HepG2 (cell line): Measurements from ENCODE around the gene ZDHHC7. TPM values are rescaled to one million over a fixed set of nuclear protein-coding genes. Genes with fewer than 3 reads are reported as not detected.

ENCODE experiments used
- ATAC-seq: fragments of 200-7000 bp; cut with Tn5 transposase; 3 replicates; pipeline ENCODE4 v1.9.1; 2020; ENCODE audit warnings: mild to moderate bottlenecking, moderate library complexity
- BruUV-seq: library from RNA; stranded (reverse); fragments of 400-500 nt; replicated peaks from 2 replicates; lab custom pipeline; 2021; lab: Mats Ljungman, UMichigan
- CTCF ChIA-PET: fragments of 300-600 bp; formaldehyde crosslinking; extraction: SDS; loops from one replicate; lab custom pipeline; 2021; ENCODE audit warnings: low total read pairs, inconsistent platforms, low intra/inter-chr PET ratio; lab: Yijun Ruan, JAX
- POLR2A ChIA-PET: fragments of 350-600 bp; sonication (Branson Sonifier 250); formaldehyde crosslinking; loops from one replicate; lab custom pipeline; 2020; ENCODE audit warnings: antibody characterized with exemption, inconsistent platforms; lab: Yijun Ruan, JAX
- DNase-seq: peaks from one replicate; pipeline ENCODE4 v3.0.0-alpha.2; 2015; ENCODE audit warnings: low spot score
- FAIRE-seq: peaks from 3 replicates; lab custom pipeline; 2011; peaks lifted over from hg19 to GRCh38; lab: Jason Lieb, UNC
- H2AFZ ChIP-seq: one replicate; pipeline ENCODE4 v1.6.1; 2011; ENCODE audit warnings: low read length, inconsistent platforms
- H3K27ac ChIP-seq: fragments of 300-600 bp; 3 replicates; pipeline ENCODE4 v1.8.0; 2011; ENCODE audit warnings: mixed run types, mild to moderate bottlenecking, mixed read lengths, low read length, inconsistent platforms; ENCODE audit not compliant: insufficient read depth; ENCODE audit errors: extremely low read length
- H3K27me3 ChIP-seq, 2 experiments: fragments of 200-600 bp in 1 of 2; 2 replicates in 1 of 2; 3 replicates in 1 of 2; pipeline versions ENCODE4 v1.6.0 to v1.8.0; 2011; ENCODE audit warnings: low read length in 2 of 2, mild to moderate bottlenecking in 2 of 2, moderate library complexity in 2 of 2, inconsistent platforms in 1 of 2; ENCODE audit not compliant: insufficient read depth in 2 of 2, control insufficient read depth in 1 of 2
- H3K36me3 ChIP-seq, 2 experiments: fragments of 200-600 bp in 1 of 2; replicated peaks in 1 of 2; 2 replicates in 1 of 2; 3 replicates in 1 of 2; pipeline versions ENCODE4 v1.5.1 to v1.8.0; 2011; ENCODE audit warnings: low read length in 2 of 2, inconsistent platforms in 1 of 2; ENCODE audit not compliant: insufficient read depth in 2 of 2, control insufficient read depth in 1 of 2
- H3K4me1 ChIP-seq: 2 replicates; pipeline ENCODE4 v1.5.1; 2012; ENCODE audit warnings: low read length, inconsistent platforms; ENCODE audit not compliant: insufficient read depth
- H3K4me2 ChIP-seq: 2 replicates; pipeline ENCODE4 v1.6.0; 2011; ENCODE audit warnings: low read depth, low read length, inconsistent platforms
- H3K4me3 ChIP-seq, 3 experiments: fragments of 200-600 bp in 1 of 3; sonication (generic), shearing (Covaris generic) in 1 of 3; replicated peaks in 1 of 3; 2 replicates each; pipeline ENCODE4 v1.5.1; 2011 to 2016; ENCODE audit warnings: low read length in 3 of 3, inconsistent platforms in 2 of 3, low read depth in 2 of 3, mild to moderate bottlenecking in 2 of 3, control low read depth in 1 of 3, mixed read lengths in 1 of 3; ENCODE audit not compliant: insufficient read depth in 1 of 3
- H3K79me2 ChIP-seq: one replicate; pipeline ENCODE4 v1.6.1; 2011; ENCODE audit warnings: low read length, inconsistent platforms; ENCODE audit not compliant: insufficient read depth
- H3K9ac ChIP-seq: 2 replicates; pipeline ENCODE4 v1.6.0; 2011; ENCODE audit warnings: mild to moderate bottlenecking, low read depth, low read length, inconsistent platforms; ENCODE audit not compliant: insufficient read depth
- H3K9me3 ChIP-seq: 2 replicates; pipeline ENCODE4 v1.5.1; 2012; ENCODE audit warnings: mild to moderate bottlenecking, low read length
- H4K20me1 ChIP-seq: 2 replicates; pipeline ENCODE4 v1.6.0; 2011; ENCODE audit warnings: inconsistent platforms, mild to moderate bottlenecking, low read length, moderate library complexity; ENCODE audit not compliant: insufficient read depth
- FOXK1 ChIP-seq: sonication (generic); formaldehyde crosslinking; IDR thresholded peaks from 2 replicates; pipeline ENCODE4 v1.4.0; 2020; ENCODE audit warnings: low read depth, missing genetic modification reagents, borderline replicate concordance
- GATAD2A ChIP-seq: IDR thresholded peaks from 2 replicates; pipeline ENCODE4 v1.6.1; 2016
- HMGXB4 ChIP-seq, 2 experiments: sonication (generic) in 1 of 2; formaldehyde crosslinking in 1 of 2; IDR thresholded peaks; 2 replicates each; pipeline versions ENCODE4 v1.4.0 to v1.6.1; 2018 to 2020; ENCODE audit warnings: missing genetic modification reagents in 2 of 2, borderline replicate concordance in 1 of 2, low read depth in 1 of 2, mild to moderate bottlenecking in 1 of 2, missing biosample characterization in 1 of 2
- HNRNPH1 ChIP-seq: fragments of 200-400 bp; formaldehyde crosslinking; optimal IDR thresholded peaks from 2 replicates; pipeline ENCODE3; 2017; ENCODE audit warnings: mild to moderate bottlenecking, low read depth, low read length
- HNRNPLL ChIP-seq: fragments of 200-400 bp; formaldehyde crosslinking; IDR thresholded peaks from 2 replicates; pipeline ENCODE4 v1.6.1; 2017; ENCODE audit warnings: mild to moderate bottlenecking, low read depth, low read length; ENCODE audit not compliant: poor library complexity, severe bottlenecking
- HOXA9 ChIP-seq: sonication (generic); formaldehyde crosslinking; IDR thresholded peaks from 2 replicates; pipeline ENCODE4 v1.8.1; 2022; ENCODE audit warnings: missing genetic modification reagents, mild to moderate bottlenecking, moderate library complexity, borderline replicate concordance
- KDM3A ChIP-seq: IDR thresholded peaks from 2 replicates; pipeline ENCODE4 v1.6.1; 2018; ENCODE audit warnings: low read depth, missing compliant biosample characterization
- NONO ChIP-seq, 2 experiments: fragments of 450-650 bp in 1 of 2; sonication (generic) in 1 of 2; formaldehyde crosslinking in 1 of 2; IDR thresholded peaks in 1 of 2; conservative IDR thresholded peaks in 1 of 2; 2 replicates each; pipeline versions ENCODE4 v1.6.1 to v1.8.0; 2017 to 2022; ENCODE audit warnings: mild to moderate bottlenecking in 1 of 2, missing genetic modification reagents in 1 of 2, moderate library complexity in 1 of 2
- NR3C1 ChIP-seq: sonication (generic); formaldehyde crosslinking; IDR thresholded peaks from 2 replicates; pipeline ENCODE4 v1.4.0; 2020; ENCODE audit warnings: missing genetic modification reagents
- PHF21A ChIP-seq: sonication (generic); formaldehyde crosslinking; IDR thresholded peaks from 2 replicates; pipeline ENCODE4 v1.5.0; 2020; ENCODE audit warnings: mild to moderate bottlenecking, missing genetic modification reagents
- REPIN1 ChIP-seq: sonication (generic); formaldehyde crosslinking; IDR thresholded peaks from 2 replicates; pipeline ENCODE4 v1.8.0; 2022; ENCODE audit warnings: missing genetic modification reagents, low read depth, mild to moderate bottlenecking, borderline replicate concordance
- TCF7 ChIP-seq: sonication (generic); IDR thresholded peaks from 2 replicates; pipeline ENCODE4 v1.6.1; 2016; ENCODE audit warnings: antibody characterized with exemption, low read depth
- WIZ ChIP-seq: sonication (generic); formaldehyde crosslinking; IDR thresholded peaks from 2 replicates; pipeline ENCODE4 v1.5.1; 2020; ENCODE audit warnings: mild to moderate bottlenecking, missing genetic modification reagents
- ZFP82 ChIP-seq: sonication (generic); formaldehyde crosslinking; IDR thresholded peaks from 2 replicates; pipeline ENCODE4 v1.5.1; 2020; ENCODE audit warnings: mild to moderate bottlenecking, missing genetic modification reagents, borderline replicate concordance
- ZNF30 ChIP-seq: sonication (generic); formaldehyde crosslinking; IDR thresholded peaks from 2 replicates; pipeline ENCODE4 v1.5.0; 2020; ENCODE audit warnings: mild to moderate bottlenecking, missing genetic modification reagents
- ZNF776 ChIP-seq: sonication (generic); formaldehyde crosslinking; IDR thresholded peaks from 2 replicates; pipeline ENCODE4 v1.4.0; 2020; ENCODE audit warnings: mild to moderate bottlenecking, missing genetic modification reagents
- WGBS: methylation state at CpG from one replicate; pipeline ENCODE4 v1.1.6; 2017; ENCODE audit warnings: low lambda C conversion rate; 5-methylcytosine and 5-hydroxymethylcytosine counted together
- in situ Hi-C: cut with HindIII; loops from 2 replicates; pipeline ENCODE4 v1.10.0; 2017; ENCODE audit warnings: low pct_unique_long_range_greater_than_20kb; ENCODE audit not compliant: extremely low pct_ligation_motif_present
- intact Hi-C: fragments of 100-400 bp; cut with micrococcal nuclease; formaldehyde crosslinking; loops from one replicate; pipeline ENCODE4 v1.10.0; 2022; ENCODE audit not compliant: unreplicated experiment
- polyA plus RNA-seq, 8 experiments: library from polyadenylated mRNA; depleted of rRNA in 3 of 8; stranded (reverse) in 7 of 8; unstranded in 1 of 8; fragments of >200 nt; fragmentation: Illumina TruSeq in 4 of 8; extraction: Trizol in 4 of 8; gene quantifications; 2 replicates each; pipeline versions ENCODE4 v1.2.1 to v1.2.3, GENCODE V29; 2011 to 2016; ENCODE audit warnings: low read depth in 4 of 8, missing spikeins in 1 of 8, mixed read lengths in 1 of 8; ENCODE audit not compliant: insufficient read depth in 1 of 8
- total RNA-seq, 5 experiments: library from RNA; depleted of rRNA; stranded (reverse); fragments of >200 nt; fragmentation: Illumina TruSeq; extraction: Trizol; gene quantifications; 2 replicates each; pipeline ENCODE4 v1.2.3, GENCODE V29; 2016; ENCODE audit warnings: low read depth in 1 of 5
- TF ChIP-seq, protein P1 (sequence below): sonication (generic); formaldehyde crosslinking; IDR thresholded peaks from 2 replicates; pipeline ENCODE4 v1.5.1; 2020; ENCODE audit warnings: mild to moderate bottlenecking, missing genetic modification reagents, moderate library complexity
- TF ChIP-seq, protein P2 (sequence below): IDR thresholded peaks from 2 replicates; pipeline ENCODE4 v1.6.1; 2016; ENCODE audit warnings: mild to moderate bottlenecking

The ZDHHC7 gene
- total and polyA plus RNA-seq, 2 of the 13 experiments (the other 11 are each of a cell fraction or from before 2014, with no cell fraction given), result 46.8 to 67.6 TPM

- Histone ChIP-seq H3K4me3 (no peak overlapping the region), H2AFZ (no peak overlapping the region), H3K9ac (no peak overlapping the region), H3K4me2 (peak overlapping the region; percentile 14; the same call in 1 of the 2 replicates), H3K27ac (peak overlapping the region; percentile 81), H3K4me1 (peaks cover 98% of the 10 kb centered on the region), H4K20me1 (peaks cover 21% of the 10 kb centered on the region; the same call in 1 of the 2 replicates), H3K36me3 (peaks cover 7 to 8% of the 10 kb centered on the region in 2 experiments; a peak in 3 of 5 replicates), H3K27me3 (no peaks in the 10 kb centered on the region), H3K79me2 (peaks cover 86% of the 10 kb centered on the region), H3K9me3 (no peaks in the 10 kb centered on the region)
- FAIRE-seq (no peak), DNase-seq (no peak), ATAC-seq (no peak)
- ChIA-PET POLR2A (interaction anchor here (4.9 kb wide), 1 partner anchor 8 kb away, joined by 42 read pairs; the partner anchor contains the start of gene ZDHHC7), CTCF (no interaction called here)
- intact Hi-C loops (no loop called here), in situ Hi-C loops (no loop called here)
- WGBS, result 93% methylated on average over 13 of the region's 13 CpGs
- BruUV-seq, result no TSS peak
- no peak for TF ChIP-seq HNRNPLL
- no peak for TF ChIP-seq ZNF776 (CRISPR knock-in tag)
- TF ChIP-seq HMGXB4 (CRISPR knock-in tag; IDR thresholded peaks at IDR 0.05; ENCODE audit: borderline replicate concordance in 1 of 2, low read depth in 1 of 2), result 0 out of 4 replicates have a peak, but pooled peaks of 1 of the 2 experiments have one; percentile 2
- TF ChIP-seq GATAD2A (CRISPR knock-in tag), result no peak
- TF ChIP-seq, protein P1, sequence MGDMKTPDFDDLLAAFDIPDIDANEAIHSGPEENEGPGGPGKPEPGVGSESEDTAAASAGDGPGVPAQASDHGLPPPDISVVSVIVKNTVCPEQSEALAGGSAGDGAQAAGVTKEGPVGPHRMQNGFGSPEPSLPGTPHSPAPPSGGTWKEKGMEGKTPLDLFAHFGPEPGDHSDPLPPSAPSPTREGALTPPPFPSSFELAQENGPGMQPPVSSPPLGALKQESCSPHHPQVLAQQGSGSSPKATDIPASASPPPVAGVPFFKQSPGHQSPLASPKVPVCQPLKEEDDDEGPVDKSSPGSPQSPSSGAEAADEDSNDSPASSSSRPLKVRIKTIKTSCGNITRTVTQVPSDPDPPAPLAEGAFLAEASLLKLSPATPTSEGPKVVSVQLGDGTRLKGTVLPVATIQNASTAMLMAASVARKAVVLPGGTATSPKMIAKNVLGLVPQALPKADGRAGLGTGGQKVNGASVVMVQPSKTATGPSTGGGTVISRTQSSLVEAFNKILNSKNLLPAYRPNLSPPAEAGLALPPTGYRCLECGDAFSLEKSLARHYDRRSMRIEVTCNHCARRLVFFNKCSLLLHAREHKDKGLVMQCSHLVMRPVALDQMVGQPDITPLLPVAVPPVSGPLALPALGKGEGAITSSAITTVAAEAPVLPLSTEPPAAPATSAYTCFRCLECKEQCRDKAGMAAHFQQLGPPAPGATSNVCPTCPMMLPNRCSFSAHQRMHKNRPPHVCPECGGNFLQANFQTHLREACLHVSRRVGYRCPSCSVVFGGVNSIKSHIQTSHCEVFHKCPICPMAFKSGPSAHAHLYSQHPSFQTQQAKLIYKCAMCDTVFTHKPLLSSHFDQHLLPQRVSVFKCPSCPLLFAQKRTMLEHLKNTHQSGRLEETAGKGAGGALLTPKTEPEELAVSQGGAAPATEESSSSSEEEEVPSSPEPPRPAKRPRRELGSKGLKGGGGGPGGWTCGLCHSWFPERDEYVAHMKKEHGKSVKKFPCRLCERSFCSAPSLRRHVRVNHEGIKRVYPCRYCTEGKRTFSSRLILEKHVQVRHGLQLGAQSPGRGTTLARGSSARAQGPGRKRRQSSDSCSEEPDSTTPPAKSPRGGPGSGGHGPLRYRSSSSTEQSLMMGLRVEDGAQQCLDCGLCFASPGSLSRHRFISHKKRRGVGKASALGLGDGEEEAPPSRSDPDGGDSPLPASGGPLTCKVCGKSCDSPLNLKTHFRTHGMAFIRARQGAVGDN (CRISPR knock-in tag), result peak; percentile 54
- TF ChIP-seq HNRNPH1, result no peak
- TF ChIP-seq, protein P2, sequence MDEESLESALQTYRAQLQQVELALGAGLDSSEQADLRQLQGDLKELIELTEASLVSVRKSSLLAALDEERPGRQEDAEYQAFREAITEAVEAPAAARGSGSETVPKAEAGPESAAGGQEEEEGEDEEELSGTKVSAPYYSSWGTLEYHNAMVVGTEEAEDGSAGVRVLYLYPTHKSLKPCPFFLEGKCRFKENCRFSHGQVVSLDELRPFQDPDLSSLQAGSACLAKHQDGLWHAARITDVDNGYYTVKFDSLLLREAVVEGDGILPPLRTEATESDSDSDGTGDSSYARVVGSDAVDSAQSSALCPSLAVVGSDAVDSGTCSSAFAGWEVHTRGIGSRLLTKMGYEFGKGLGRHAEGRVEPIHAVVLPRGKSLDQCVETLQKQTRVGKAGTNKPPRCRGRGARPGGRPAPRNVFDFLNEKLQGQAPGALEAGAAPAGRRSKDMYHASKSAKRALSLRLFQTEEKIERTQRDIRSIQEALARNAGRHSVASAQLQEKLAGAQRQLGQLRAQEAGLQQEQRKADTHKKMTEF (CRISPR knock-in tag), result no peak
- TF ChIP-seq KDM3A, result no peak
- no peak for TF ChIP-seq PHF21A (CRISPR knock-in tag)
- TF ChIP-seq NR3C1, result no peak
- TF ChIP-seq TCF7, result no peak
- no peak for TF ChIP-seq REPIN1 (CRISPR knock-in tag)
- TF ChIP-seq NONO (IDR thresholded peaks at IDR 0.05), result no peak
- 0 out of 2 replicates have a peak, but pooled peaks have one; percentile 26 for TF ChIP-seq NONO (CRISPR knock-in tag; conservative IDR thresholded peaks at IDR 0.05)
- no peak for TF ChIP-seq HOXA9
- TF ChIP-seq ZFP82 (CRISPR knock-in tag), result 0 out of 2 replicates have a peak, but pooled peaks have one; percentile 35
- no peak for TF ChIP-seq ZNF30
- TF ChIP-seq FOXK1, result no peak
- TF ChIP-seq WIZ (CRISPR knock-in tag), result no peak
Measured at GRCh38 chr16:85003076-85003475, 8.3 kb downstream of the ZDHHC7 start.
